ENCODE measurements around the gene DDX51. TPM values are rescaled to one million over a fixed set of nuclear protein-coding genes. Genes with fewer than 3 reads are reported as not detected.

Gene DDX51
- total RNA-seq, 2 donors from 2014 or later: 9.4 to 22.9 TPM

GRCh38 chr12:132166093-132166492 lies 22.0 kb upstream of the DDX51 start:
- H3K4me3 ChIP-seq: no peak overlapping the region
- no peaks in the 10 kb centered on the region for H3K9me3 ChIP-seq
- H3K27ac ChIP-seq: no peak overlapping the region
- DNase-seq: no peak
- H3K9ac ChIP-seq (ENCODE audit: low read depth in 2 of 2, low read length in 2 of 2): no peak overlapping the region
- H3K4me1 ChIP-seq: no peaks in the 10 kb centered on the region
- TF ChIP-seq, protein P1, sequence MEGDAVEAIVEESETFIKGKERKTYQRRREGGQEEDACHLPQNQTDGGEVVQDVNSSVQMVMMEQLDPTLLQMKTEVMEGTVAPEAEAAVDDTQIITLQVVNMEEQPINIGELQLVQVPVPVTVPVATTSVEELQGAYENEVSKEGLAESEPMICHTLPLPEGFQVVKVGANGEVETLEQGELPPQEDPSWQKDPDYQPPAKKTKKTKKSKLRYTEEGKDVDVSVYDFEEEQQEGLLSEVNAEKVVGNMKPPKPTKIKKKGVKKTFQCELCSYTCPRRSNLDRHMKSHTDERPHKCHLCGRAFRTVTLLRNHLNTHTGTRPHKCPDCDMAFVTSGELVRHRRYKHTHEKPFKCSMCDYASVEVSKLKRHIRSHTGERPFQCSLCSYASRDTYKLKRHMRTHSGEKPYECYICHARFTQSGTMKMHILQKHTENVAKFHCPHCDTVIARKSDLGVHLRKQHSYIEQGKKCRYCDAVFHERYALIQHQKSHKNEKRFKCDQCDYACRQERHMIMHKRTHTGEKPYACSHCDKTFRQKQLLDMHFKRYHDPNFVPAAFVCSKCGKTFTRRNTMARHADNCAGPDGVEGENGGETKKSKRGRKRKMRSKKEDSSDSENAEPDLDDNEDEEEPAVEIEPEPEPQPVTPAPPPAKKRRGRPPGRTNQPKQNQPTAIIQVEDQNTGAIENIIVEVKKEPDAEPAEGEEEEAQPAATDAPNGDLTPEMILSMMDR (IDR thresholded peaks at IDR 0.05): no peak
- intact Hi-C loops (cut with DNase I): no loop called here
- no peaks in the 10 kb centered on the region for H3K36me3 ChIP-seq
- no peaks in the 10 kb centered on the region for H3K27me3 ChIP-seq

DNA sequence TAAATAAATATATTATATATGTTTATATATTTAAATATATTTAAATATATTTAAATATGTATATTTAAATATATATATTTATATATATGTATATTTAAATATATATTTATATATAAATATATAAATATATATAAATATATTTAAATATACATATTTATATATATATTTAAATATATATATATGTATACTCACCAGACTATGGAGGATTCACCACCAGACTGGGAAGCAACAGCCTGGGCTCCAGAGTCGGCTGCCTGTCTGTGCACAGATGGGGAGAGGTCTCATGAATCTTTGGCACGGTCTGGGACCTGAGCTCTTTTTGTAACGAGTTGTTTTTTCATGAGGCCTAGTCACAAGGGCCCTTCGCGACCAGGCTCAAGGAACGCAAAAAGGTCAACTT lies 21.5 kb upstream of the DDX51 start:
- Histone ChIP-seq H3K4me3 (no peak overlapping the region), H3K4me1 (no peaks in the 10 kb centered on the region), H3K9ac (ENCODE audit: low read depth in 2 of 2, low read length in 2 of 2) (no peak overlapping the region), H3K27ac (no peak overlapping the region), H3K27me3 (no peaks in the 10 kb centered on the region), H3K36me3 (no peaks in the 10 kb centered on the region), H3K9me3 (no peaks in the 10 kb centered on the region)
- TF ChIP-seq, protein P1 (IDR thresholded peaks at IDR 0.05): no peak
- intact Hi-C loops (cut with DNase I): no loop called here
- DNase-seq: no peak

- no peak overlapping the region for H3K27ac ChIP-seq
- H3K4me1 ChIP-seq: no peaks in the 10 kb centered on the region
- TF ChIP-seq, protein P1 (IDR thresholded peaks at IDR 0.05): no peak
- DNase-seq: no peak
- no peak overlapping the region for H3K9ac ChIP-seq (ENCODE audit: low read depth in 2 of 2, low read length in 2 of 2)
- H3K36me3 ChIP-seq: no peaks in the 10 kb centered on the region
- H3K27me3 ChIP-seq: no peaks in the 10 kb centered on the region
- no peaks in the 10 kb centered on the region for H3K9me3 ChIP-seq
- H3K4me3 ChIP-seq: no peak overlapping the region
- intact Hi-C loops (cut with DNase I): no loop called here
Observed at GRCh38 chr12:132164426-132164825, 20.3 kb upstream of the DDX51 start.

- no peak for DNase-seq
- H3K36me3 ChIP-seq: no peaks in the 10 kb centered on the region
- H3K4me1 ChIP-seq: no peaks in the 10 kb centered on the region
- no peaks in the 10 kb centered on the region for H3K27me3 ChIP-seq
- H3K27ac ChIP-seq: no peak overlapping the region
- intact Hi-C loops (cut with DNase I): no loop called here
- H3K9me3 ChIP-seq: no peaks in the 10 kb centered on the region
- TF ChIP-seq, protein P1 (IDR thresholded peaks at IDR 0.05): no peak
- H3K4me3 ChIP-seq: no peak overlapping the region
- H3K9ac ChIP-seq (ENCODE audit: low read depth in 2 of 2, low read length in 2 of 2): no peak overlapping the region
Observed at GRCh38 chr12:132163911-132164288, 19.8 kb upstream of the DDX51 start.

DNA sequence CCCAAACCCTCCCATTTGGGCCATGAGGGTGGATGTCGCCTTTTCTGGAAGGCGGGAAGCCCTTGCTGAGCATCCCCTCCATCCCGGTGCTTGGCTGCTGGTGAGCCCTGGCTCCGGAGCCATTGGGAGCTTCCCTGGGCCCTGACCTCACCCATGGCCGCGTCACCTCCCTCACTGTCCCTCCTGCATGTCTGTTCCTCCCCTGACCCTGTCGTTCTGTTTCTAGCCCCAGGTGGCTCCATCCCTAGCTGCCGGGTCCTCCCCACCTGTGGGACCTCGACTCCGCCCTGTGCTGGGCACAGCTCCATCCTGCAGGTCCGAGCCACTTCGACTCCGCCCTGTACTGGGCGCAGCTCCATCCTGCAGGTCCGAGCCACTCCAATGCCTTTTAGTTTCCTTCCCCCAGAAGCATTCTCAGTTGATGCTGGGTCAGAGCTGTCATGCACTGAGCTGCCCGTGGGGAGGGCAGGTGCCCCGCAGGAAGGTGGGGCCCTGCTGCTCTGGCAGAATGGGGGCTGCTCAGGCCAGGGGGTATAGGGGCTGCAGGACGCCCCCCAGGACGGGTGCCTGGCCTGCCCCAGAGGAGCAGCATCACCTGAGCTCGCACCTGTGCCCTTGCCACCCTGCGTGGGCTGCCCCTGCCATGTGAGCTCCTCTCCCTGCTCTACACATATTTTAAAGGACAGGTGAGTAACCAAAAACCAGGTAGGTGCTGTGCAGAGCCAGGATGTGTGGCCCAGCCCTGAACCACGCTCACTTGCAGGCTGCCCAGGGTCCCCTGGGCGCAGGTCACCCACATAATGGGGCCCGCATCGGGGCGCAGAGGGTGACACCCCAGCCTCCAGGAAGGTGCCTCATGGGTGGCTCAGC lies 19.2 kb upstream of the DDX51 start:
- H3K27me3 ChIP-seq: no peaks in the 10 kb centered on the region
- DNase-seq: no peak
- H3K9ac ChIP-seq (ENCODE audit: low read depth in 2 of 2, low read length in 2 of 2): no peak overlapping the region
- no peak overlapping the region for H3K27ac ChIP-seq
- H3K4me3 ChIP-seq: no peak overlapping the region
- H3K4me1 ChIP-seq: no peaks in the 10 kb centered on the region
- TF ChIP-seq, protein P1 (IDR thresholded peaks at IDR 0.05): no peak
- intact Hi-C loops (cut with DNase I): no loop called here
- H3K36me3 ChIP-seq: no peaks in the 10 kb centered on the region
- H3K9me3 ChIP-seq: no peaks in the 10 kb centered on the region

Data from colonic mucosa (tissue), 4 donors.